ENCODE measurements around the gene CXCL17. TPM values are rescaled to one million over a fixed set of nuclear protein-coding genes. Genes with fewer than 3 reads are reported as not detected.

CXCL17 gene
- total RNA-seq, 5 donors from 2014 or later (not counting 1 experiment from before 2014, with no cell fraction given), result not detected

DNA sequence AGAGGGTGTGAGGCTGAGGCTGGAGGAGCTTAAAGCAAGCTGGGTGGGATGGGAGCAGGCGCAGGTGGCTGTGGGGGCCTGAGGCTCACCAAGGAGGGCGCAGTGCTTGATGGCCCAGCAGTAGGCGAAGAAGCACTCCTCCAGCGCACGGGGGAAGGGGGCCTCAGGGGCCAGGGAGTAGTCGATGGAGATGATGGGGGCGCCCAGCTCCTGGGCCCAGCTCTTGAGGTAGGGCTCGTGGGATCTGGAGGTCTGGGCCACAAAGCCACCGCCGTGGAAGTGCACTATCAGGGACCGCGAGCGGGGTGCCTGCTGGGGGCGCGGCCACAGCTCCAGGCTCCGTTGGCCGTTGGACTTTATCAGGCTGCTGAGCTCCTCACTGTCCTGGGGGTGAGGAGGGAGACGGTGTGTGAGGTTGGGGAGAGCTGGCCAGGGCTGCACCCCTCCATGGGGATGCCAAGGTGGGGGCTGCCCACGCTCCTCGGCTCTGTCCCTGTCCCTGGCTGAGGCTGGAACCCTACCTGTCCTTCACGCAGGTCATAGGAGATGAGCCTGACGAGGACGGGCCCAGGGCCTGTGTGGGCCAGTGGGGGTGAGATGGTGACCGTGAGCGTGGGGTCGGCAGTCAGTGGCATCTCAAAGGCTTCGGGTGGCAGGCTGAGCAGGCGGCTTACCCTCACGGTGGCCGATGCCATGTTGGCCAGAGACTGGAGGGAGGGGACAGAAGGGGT lies 35.5 kb downstream of the CXCL17 start:
- no peaks in the 10 kb centered on the region for H3K9me3 ChIP-seq
- Mint-ChIP-seq H3K27me3 (no peaks in the 10 kb centered on the region), H3K36me3 (peaks cover 12% of the 10 kb centered on the region), H3K4me1 (peaks cover 2 to 18% (median 10%) of the 10 kb centered on the region in 3 donors), H3K4me3 (no peak overlapping the region), H3K27ac (no peak overlapping the region), H3K9me3 (no peaks in the 10 kb centered on the region)
- ATAC-seq (replicated peaks in 1 of 4) (no peak), DNase-seq (no peak)
- 96% methylated on average over 16 of the region's 30 CpGs for WGBS (ENCODE audit: insufficient coverage)
- ChIA-PET CTCF (no interaction called here), POLR2A (no interaction called here)
- peaks cover 3 to 19% of the 10 kb centered on the region in 2 donors for H3K36me3 ChIP-seq (ENCODE audit: control insufficient read depth in 2 of 2, extremely low read depth in 1 of 2, insufficient read depth in 1 of 2, low read length in 1 of 2)
- no peaks in the 10 kb centered on the region for H3K27me3 ChIP-seq (replicated peaks in 1 of 2; ENCODE audit: control insufficient read depth in 2 of 2, extremely low read depth in 1 of 2, insufficient read depth in 2 of 2, low read length in 1 of 2)
- H3K27ac ChIP-seq (ENCODE audit: low read length), result no peak overlapping the region
- peaks cover 0 to 4% of the 10 kb centered on the region in 2 experiments for H3K4me1 ChIP-seq (ENCODE audit: control insufficient read depth in 1 of 2, extremely low read depth in 1 of 2, insufficient read depth in 2 of 2, low read length in 2 of 2)
- no peak overlapping the region for H3K4me3 ChIP-seq (ENCODE audit: control insufficient read depth in 1 of 2, extremely low read depth in 1 of 2, low read length in 1 of 2)

DNA sequence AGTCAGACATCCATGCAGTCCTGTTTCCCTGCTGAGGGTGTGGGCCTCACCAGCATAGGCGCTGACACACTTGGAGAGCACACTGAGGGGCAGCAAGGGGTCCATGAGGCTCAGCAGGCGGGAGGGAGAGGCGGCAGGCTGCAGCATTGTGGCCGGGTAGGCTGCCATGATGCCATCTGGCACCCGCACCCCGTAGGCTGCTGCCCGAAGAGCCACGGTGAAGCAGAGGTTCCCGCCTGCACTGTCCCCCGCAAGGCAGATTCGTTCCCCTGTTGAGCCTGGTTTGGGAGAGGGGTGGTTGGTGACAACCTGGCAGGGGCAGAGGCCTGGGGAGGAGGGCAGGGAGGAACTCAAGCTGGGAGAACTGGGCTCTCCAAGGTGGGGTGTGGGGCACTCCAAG lies 36.6 kb downstream of the CXCL17 start:
- H3K4me3 Mint-ChIP-seq, result no peak overlapping the region
- H3K4me3 ChIP-seq (ENCODE audit: control insufficient read depth in 1 of 2, extremely low read depth in 1 of 2, low read length in 1 of 2), result no peak overlapping the region
- ChIA-PET CTCF (interaction anchor here in 1 of 2 donors (0.5 kb wide), 1 partner anchor 29 kb away, joined by 4 read pairs; no protein-coding TSS in a partner anchor), POLR2A (no interaction called here)
- H3K27ac ChIP-seq (ENCODE audit: low read length), result no peak overlapping the region
- peaks cover 11 to 25% (median 13%) of the 10 kb centered on the region in 3 donors for H3K4me1 Mint-ChIP-seq
- ATAC-seq (replicated peaks in 1 of 4) (no peak), DNase-seq (no peak)
- H3K27ac Mint-ChIP-seq, result no peak overlapping the region
- H3K27me3 ChIP-seq (replicated peaks in 1 of 2; ENCODE audit: control insufficient read depth in 2 of 2, extremely low read depth in 1 of 2, insufficient read depth in 2 of 2, low read length in 1 of 2), result peaks cover 0 to 3% of the 10 kb centered on the region in 2 experiments
- peaks cover 3 to 19% of the 10 kb centered on the region in 2 donors for H3K36me3 ChIP-seq (ENCODE audit: control insufficient read depth in 2 of 2, extremely low read depth in 1 of 2, insufficient read depth in 1 of 2, low read length in 1 of 2)
- no peaks in the 10 kb centered on the region for H3K9me3 Mint-ChIP-seq
- 91% methylated on average over 11 of the region's 11 CpGs for WGBS (ENCODE audit: insufficient coverage)
- no peaks in the 10 kb centered on the region for H3K9me3 ChIP-seq
- peaks cover 8% of the 10 kb centered on the region for H3K36me3 Mint-ChIP-seq
- H3K27me3 Mint-ChIP-seq, result no peaks in the 10 kb centered on the region
- H3K4me1 ChIP-seq (ENCODE audit: control insufficient read depth in 1 of 2, extremely low read depth in 1 of 2, insufficient read depth in 2 of 2, low read length in 2 of 2), result peaks cover 0 to 12% of the 10 kb centered on the region in 2 experiments

DNA sequence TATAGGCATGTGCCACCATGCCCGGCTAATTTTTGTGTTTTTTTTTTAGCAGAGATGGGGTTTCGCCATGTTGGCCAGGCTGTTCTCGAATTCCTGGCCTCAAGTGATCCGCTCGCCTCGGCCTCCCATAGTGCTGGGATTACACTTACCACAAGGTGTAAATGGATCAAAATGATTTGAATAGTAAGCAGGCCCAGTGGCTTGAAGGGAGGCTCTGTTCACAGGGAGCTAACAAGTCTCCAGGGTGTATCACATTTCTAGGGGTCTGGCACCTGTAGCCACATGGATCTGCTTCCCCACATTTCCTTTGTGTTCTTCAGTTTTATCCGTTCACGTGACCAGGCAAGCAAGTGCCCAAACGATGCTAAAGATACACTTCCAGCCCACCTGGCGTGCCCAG lies 39.2 kb downstream of the CXCL17 start:
- no peak overlapping the region for H3K4me3 Mint-ChIP-seq

DNA sequence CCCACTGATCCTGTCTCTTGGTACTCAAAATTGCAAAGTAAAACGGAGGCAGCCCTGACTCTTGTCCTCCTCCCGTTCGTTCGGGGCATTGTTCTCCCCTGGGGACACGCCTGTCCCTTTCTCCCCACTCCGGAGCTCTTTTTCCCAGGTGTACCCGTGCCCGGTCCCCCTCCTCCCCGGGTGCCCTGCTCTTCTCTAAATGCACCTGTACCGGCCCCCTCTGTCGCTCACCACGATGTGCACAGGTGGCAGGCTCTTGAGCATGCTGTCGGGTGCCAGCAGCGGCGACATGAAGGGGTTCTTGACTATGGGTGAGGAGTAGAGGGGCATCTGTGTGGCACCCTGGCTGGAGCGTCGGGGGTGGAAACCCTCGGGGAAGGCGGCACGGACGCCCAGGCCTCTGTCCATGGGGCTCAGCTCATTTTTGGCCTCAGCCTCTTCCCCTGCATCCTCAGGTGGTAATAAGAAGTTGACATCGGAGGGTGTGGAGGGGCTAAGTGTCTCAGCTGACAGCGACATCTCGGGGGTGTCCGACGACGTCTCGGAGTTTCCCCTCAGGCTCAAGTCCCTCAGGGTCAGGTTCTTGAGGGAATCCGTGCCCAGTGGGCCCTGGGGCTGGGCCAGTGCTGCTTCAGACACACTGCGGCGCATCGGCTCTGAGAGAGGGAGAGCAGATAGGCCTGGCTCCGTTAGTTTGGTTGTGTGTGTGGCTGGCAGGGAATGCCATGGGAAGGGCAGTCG lies 40.2 kb downstream of the CXCL17 start:
- Mint-ChIP-seq H3K4me1 (peaks cover 30 to 37% (median 35%) of the 10 kb centered on the region in 3 donors), H3K36me3 (peaks cover 5% of the 10 kb centered on the region), H3K4me3 (peak overlapping the region; percentile 75 to 83 (median 81)), H3K9me3 (no peaks in the 10 kb centered on the region), H3K27me3 (no peaks in the 10 kb centered on the region), H3K27ac (peak overlapping the region; percentile 31 to 89)
- ATAC-seq (replicated peaks in 1 of 4) (no peak), DNase-seq (no peak)
- H3K9me3 ChIP-seq, result no peaks in the 10 kb centered on the region
- peaks cover 0 to 28% of the 10 kb centered on the region in 2 experiments for H3K4me1 ChIP-seq (ENCODE audit: control insufficient read depth in 1 of 2, extremely low read depth in 1 of 2, insufficient read depth in 2 of 2, low read length in 2 of 2)
- H3K4me3 ChIP-seq (ENCODE audit: control insufficient read depth in 1 of 2, extremely low read depth in 1 of 2, low read length in 1 of 2), result peak overlapping the region in 1 of 2 donors; percentile 56
- ChIA-PET POLR2A (interaction anchor here in 1 of 2 donors (0.8 kb wide), 1 partner anchor 239 kb away, joined by 4 read pairs; no protein-coding TSS in a partner anchor), CTCF (interaction anchor here in 1 of 2 donors (0.6 to 1.4 kb wide), 2 partner anchors 21 to 94 kb away, joined by 6 to 11 read pairs; no protein-coding TSS in a partner anchor)
- 88% methylated on average over 26 of the region's 34 CpGs for WGBS (ENCODE audit: insufficient coverage)
- H3K27ac ChIP-seq (ENCODE audit: low read length), result peak overlapping the region; percentile 43
- H3K36me3 ChIP-seq (ENCODE audit: control insufficient read depth in 2 of 2, extremely low read depth in 1 of 2, insufficient read depth in 1 of 2, low read length in 1 of 2), result peaks cover 0 to 8% of the 10 kb centered on the region in 2 donors
- peaks cover 0 to 6% of the 10 kb centered on the region in 2 experiments for H3K27me3 ChIP-seq (replicated peaks in 1 of 2; ENCODE audit: control insufficient read depth in 2 of 2, extremely low read depth in 1 of 2, insufficient read depth in 2 of 2, low read length in 1 of 2)

More for the DNA sequence above, 39.2 kb downstream of the CXCL17 start:
- CTCF ChIA-PET, result interaction anchor here in 1 of 2 donors (0.6 kb wide), 2 partner anchors 14 to 32 kb away, joined by 4 to 5 read pairs; no protein-coding TSS in a partner anchor
- Mint-ChIP-seq H3K9me3 (no peaks in the 10 kb centered on the region), H3K27ac (no peak overlapping the region), H3K4me1 (peaks cover 24 to 34% (median 32%) of the 10 kb centered on the region in 3 donors), H3K27me3 (no peaks in the 10 kb centered on the region), H3K36me3 (peaks cover 8% of the 10 kb centered on the region)
- Histone ChIP-seq H3K4me1 (ENCODE audit: control insufficient read depth in 1 of 2, extremely low read depth in 1 of 2, insufficient read depth in 2 of 2, low read length in 2 of 2) (peaks cover 0 to 18% of the 10 kb centered on the region in 2 experiments), H3K9me3 (no peaks in the 10 kb centered on the region), H3K36me3 (ENCODE audit: control insufficient read depth in 2 of 2, extremely low read depth in 1 of 2, insufficient read depth in 1 of 2, low read length in 1 of 2) (peaks cover 3 to 15% of the 10 kb centered on the region in 2 donors), H3K4me3 (ENCODE audit: control insufficient read depth in 1 of 2, extremely low read depth in 1 of 2, low read length in 1 of 2) (no peak overlapping the region), H3K27me3 (replicated peaks in 1 of 2; ENCODE audit: control insufficient read depth in 2 of 2, extremely low read depth in 1 of 2, insufficient read depth in 2 of 2, low read length in 1 of 2) (peaks cover 0 to 3% of the 10 kb centered on the region in 2 experiments), H3K27ac (ENCODE audit: low read length) (no peak overlapping the region)
- 96% methylated on average over 5 of the region's 10 CpGs for WGBS (ENCODE audit: insufficient coverage)
- no peak for DNase-seq
- POLR2A ChIA-PET, result no interaction called here
- no peak for ATAC-seq (replicated peaks in 1 of 4)

DNA sequence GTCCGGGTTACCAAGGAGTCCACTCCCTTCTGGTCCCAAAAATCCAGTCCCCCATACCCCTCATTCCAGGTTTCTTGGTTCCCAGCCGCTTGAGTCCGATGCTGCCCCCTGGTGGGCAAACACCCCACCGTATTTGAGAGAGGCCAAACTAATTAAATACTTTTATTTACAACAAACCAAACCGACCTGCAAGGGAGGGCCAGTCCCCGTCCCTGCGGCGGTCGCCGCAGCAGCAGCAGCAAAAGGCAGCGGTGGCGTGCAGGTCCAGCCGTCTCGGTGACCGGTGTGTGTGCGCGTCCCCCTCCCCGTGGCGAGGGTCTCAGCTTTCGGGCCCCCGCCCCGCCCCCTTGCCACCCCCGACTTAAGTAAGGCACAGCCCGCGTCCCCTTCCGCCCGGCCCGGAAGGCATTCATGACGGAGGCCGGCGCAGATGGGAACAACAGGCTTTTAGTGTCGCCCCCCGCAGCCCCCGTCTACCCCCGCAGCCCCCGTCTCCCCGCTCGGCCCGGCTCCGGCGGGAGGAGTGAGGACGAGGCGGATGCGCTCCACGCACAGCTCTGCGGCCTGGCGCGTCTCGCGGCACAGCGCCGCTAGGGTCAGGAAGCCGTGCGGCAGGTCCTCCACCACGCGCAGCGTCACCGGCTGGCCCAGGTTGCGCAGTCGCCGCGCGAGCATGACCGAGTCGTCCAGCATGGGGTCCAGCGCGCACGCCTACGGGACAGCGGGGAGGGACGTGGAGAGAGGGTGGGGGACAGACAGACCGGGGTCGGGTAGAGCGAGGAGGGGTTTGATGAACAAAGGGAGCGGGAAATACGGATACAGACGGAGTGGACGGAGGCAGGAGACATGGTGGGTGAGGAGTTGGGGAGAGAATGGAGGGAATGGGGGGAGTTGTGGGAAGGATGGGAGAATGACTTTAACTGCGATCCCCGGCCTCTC lies 41.1 kb downstream of the CXCL17 start:
- Histone ChIP-seq H3K27me3 (replicated peaks in 1 of 2; ENCODE audit: control insufficient read depth in 2 of 2, extremely low read depth in 1 of 2, insufficient read depth in 2 of 2, low read length in 1 of 2) (peaks cover 0 to 6% of the 10 kb centered on the region in 2 experiments), H3K9me3 (no peaks in the 10 kb centered on the region), H3K36me3 (ENCODE audit: control insufficient read depth in 2 of 2, extremely low read depth in 1 of 2, insufficient read depth in 1 of 2, low read length in 1 of 2) (peaks cover 0 to 6% of the 10 kb centered on the region in 2 donors), H3K4me1 (ENCODE audit: control insufficient read depth in 1 of 2, extremely low read depth in 1 of 2, insufficient read depth in 2 of 2, low read length in 2 of 2) (peaks cover 0 to 35% of the 10 kb centered on the region in 2 experiments), H3K4me3 (ENCODE audit: control insufficient read depth in 1 of 2, extremely low read depth in 1 of 2, low read length in 1 of 2) (peak overlapping the region; percentile 56 to 58), H3K27ac (ENCODE audit: low read length) (peak overlapping the region; percentile 47)
- peaks cover 2% of the 10 kb centered on the region for H3K36me3 Mint-ChIP-seq
- ChIA-PET CTCF (interaction anchor here in 1 of 2 donors (0.6 to 1.7 kb wide), 6 partner anchors 11 to 1299 kb away, joined by 3 to 11 read pairs (median 5); no protein-coding TSS in a partner anchor), POLR2A (interaction anchor here in 1 of 2 donors (0.8 kb wide), 1 partner anchor 238 kb away, joined by 4 read pairs; no protein-coding TSS in a partner anchor)
- H3K4me3 Mint-ChIP-seq, result peak overlapping the region; percentile 75 to 83 (median 81)
- ATAC-seq (replicated peaks in 1 of 4) (peak; percentile 73 to 77 (median 75)), DNase-seq (peak; percentile 36 to 86 (median 69))
- H3K4me1 Mint-ChIP-seq, result peaks cover 39 to 46% (median 44%) of the 10 kb centered on the region in 3 donors
- 2% methylated on average over 62 of the region's 80 CpGs for WGBS (ENCODE audit: insufficient coverage)
- H3K9me3 Mint-ChIP-seq, result no peaks in the 10 kb centered on the region
- no peaks in the 10 kb centered on the region for H3K27me3 Mint-ChIP-seq
- H3K27ac Mint-ChIP-seq, result peak overlapping the region; percentile 49 to 89

Measured in T-cell (primary cell).